Memory B cell (primary cell): ENCODE measurements around the gene TULP1.
A peak's percentile ranks its signal among the peaks of the same experiment; 100 is the strongest.

Source experiments
- ATAC-seq: fragments of 150-1000 bp; cut with Tn5 transposase; 2 replicates; pipeline ENCODE4 v1.10.0; 2021; ENCODE audit warnings: low read depth, mild to moderate bottlenecking, moderate library complexity
- DNase-seq, 2 donors: peaks; one replicate each; pipeline ENCODE4 v3.0.0; 2022; ENCODE audit warnings: low spot score in 2 of 2
- H3K27ac Mint-ChIP-seq: one replicate; pipeline ENCODE4 v1.8.0; 2022; ENCODE audit warnings: mild to moderate bottlenecking, moderate library complexity, mixed read lengths
- H3K27me3 Mint-ChIP-seq: one replicate; pipeline ENCODE4 v1.8.0; 2022; ENCODE audit warnings: mixed read lengths
- H3K36me3 Mint-ChIP-seq: one replicate; pipeline ENCODE4 v1.8.0; 2022; ENCODE audit warnings: mild to moderate bottlenecking, mixed read lengths
- H3K4me1 Mint-ChIP-seq: one replicate; pipeline ENCODE4 v1.8.0; 2022; ENCODE audit warnings: mixed read lengths
- H3K4me3 Mint-ChIP-seq: one replicate; pipeline ENCODE4 v1.8.0; 2022; ENCODE audit warnings: mild to moderate bottlenecking, moderate library complexity, mixed read lengths
- H3K9me3 Mint-ChIP-seq: one replicate; pipeline ENCODE4 v1.8.0; 2022; ENCODE audit warnings: mixed read lengths

The TULP1 gene

GRCh38 chr6:35497571-35498421, 14.9 kb downstream of the TULP1 start:
- H3K36me3 Mint-ChIP-seq: no peaks in the 10 kb centered on the region
- H3K27me3 Mint-ChIP-seq: peaks cover 28% of the 10 kb centered on the region
- DNase-seq (peak in 1 of 2 donors; percentile 47), ATAC-seq (peak; percentile 22)
- H3K4me1 Mint-ChIP-seq: peaks cover 9% of the 10 kb centered on the region
- H3K9me3 Mint-ChIP-seq: no peaks in the 10 kb centered on the region
- peak overlapping the region; percentile 79 for H3K4me3 Mint-ChIP-seq
- no peak overlapping the region for H3K27ac Mint-ChIP-seq

GRCh38 chr6:35496841-35497570, 15.7 kb downstream of the TULP1 start, which contains the start of gene TEAD3:
Gene TEAD3, minus strand, starts transcription at chr6:35497079.
- no peaks in the 10 kb centered on the region for H3K36me3 Mint-ChIP-seq
- DNase-seq: peak; percentile 50 to 77
- H3K27ac Mint-ChIP-seq: no peak within 1 kb of the TSS

GRCh38 chr6:35496036-35496840, 16.5 kb downstream of the TULP1 start:
- peak overlapping the region; percentile 61 for H3K4me3 Mint-ChIP-seq
- H3K36me3 Mint-ChIP-seq: no peaks in the 10 kb centered on the region
- H3K9me3 Mint-ChIP-seq: no peaks in the 10 kb centered on the region
- ATAC-seq: no peak
- H3K27ac Mint-ChIP-seq: no peak overlapping the region
- no peak for DNase-seq
- H3K4me1 Mint-ChIP-seq: peaks cover 10% of the 10 kb centered on the region
- H3K27me3 Mint-ChIP-seq: peaks cover 26% of the 10 kb centered on the region

More at GRCh38 chr6:35496841-35497570, 15.7 kb downstream of the TULP1 start, which contains the start of gene TEAD3:
- Mint-ChIP-seq H3K4me1 (peaks cover 9% of the 10 kb centered on the region), H3K27me3 (peaks cover 29% of the 10 kb centered on the region), H3K4me3 (peak within 1 kb of the TSS; percentile 79), H3K9me3 (no peaks in the 10 kb centered on the region)
- peak; percentile 73 for ATAC-seq

GRCh38 chr6:35495258-35496035, 17.2 kb downstream of the TULP1 start:
- DNase-seq (no peak), ATAC-seq (no peak)
- Mint-ChIP-seq H3K36me3 (no peaks in the 10 kb centered on the region), H3K4me1 (peaks cover 14% of the 10 kb centered on the region), H3K4me3 (peak overlapping the region; percentile 61), H3K27me3 (peaks cover 32% of the 10 kb centered on the region), H3K27ac (no peak overlapping the region), H3K9me3 (no peaks in the 10 kb centered on the region)

GRCh38 chr6:35494161-35494563, 18.5 kb downstream of the TULP1 start:
- Mint-ChIP-seq H3K27ac (no peak overlapping the region), H3K36me3 (no peaks in the 10 kb centered on the region), H3K4me1 (peaks cover 14% of the 10 kb centered on the region), H3K27me3 (peaks cover 26% of the 10 kb centered on the region), H3K9me3 (no peaks in the 10 kb centered on the region), H3K4me3 (no peak overlapping the region)
- no peak for DNase-seq
- ATAC-seq: no peak

- H3K36me3 Mint-ChIP-seq: no peaks in the 10 kb centered on the region
- DNase-seq: no peak
These were observed 19.3 kb downstream of the TULP1 start for GRCh38 chr6:35493307-35493983.

GRCh38 chr6:35492974-35493284, 19.8 kb downstream of the TULP1 start:
- no peak for DNase-seq
- Mint-ChIP-seq H3K9me3 (no peaks in the 10 kb centered on the region), H3K27me3 (peaks cover 19% of the 10 kb centered on the region), H3K27ac (no peak overlapping the region), H3K4me3 (no peak overlapping the region), H3K4me1 (peaks cover 9% of the 10 kb centered on the region), H3K36me3 (no peaks in the 10 kb centered on the region)
- no peak for ATAC-seq

More at GRCh38 chr6:35493307-35493983, 19.3 kb downstream of the TULP1 start:
- peaks cover 10% of the 10 kb centered on the region for H3K4me1 Mint-ChIP-seq
- H3K9me3 Mint-ChIP-seq: no peaks in the 10 kb centered on the region
- no peak for ATAC-seq
- peaks cover 19% of the 10 kb centered on the region for H3K27me3 Mint-ChIP-seq
- H3K27ac Mint-ChIP-seq: no peak overlapping the region
- H3K4me3 Mint-ChIP-seq: no peak overlapping the region

- Mint-ChIP-seq H3K27me3 (peaks cover 19% of the 10 kb centered on the region), H3K27ac (no peak overlapping the region), H3K4me3 (no peak overlapping the region), H3K36me3 (no peaks in the 10 kb centered on the region), H3K4me1 (peaks cover 9% of the 10 kb centered on the region), H3K9me3 (no peaks in the 10 kb centered on the region)
- ATAC-seq (no peak), DNase-seq (no peak)
These were observed 20.3 kb downstream of the TULP1 start for GRCh38 chr6:35492258-35492973.

GRCh38 chr6:35491558-35492257, 21.0 kb downstream of the TULP1 start:
- Mint-ChIP-seq H3K27me3 (peaks cover 19% of the 10 kb centered on the region), H3K4me3 (no peak overlapping the region), H3K36me3 (no peaks in the 10 kb centered on the region), H3K4me1 (peaks cover 9% of the 10 kb centered on the region), H3K27ac (no peak overlapping the region), H3K9me3 (no peaks in the 10 kb centered on the region)
- ATAC-seq (no peak), DNase-seq (no peak)

GRCh38 chr6:35490821-35491557, 21.7 kb downstream of the TULP1 start:
- DNase-seq (no peak), ATAC-seq (no peak)
- Mint-ChIP-seq H3K9me3 (no peaks in the 10 kb centered on the region), H3K27me3 (peaks cover 19% of the 10 kb centered on the region), H3K4me1 (peaks cover 9% of the 10 kb centered on the region), H3K36me3 (no peaks in the 10 kb centered on the region), H3K27ac (no peak overlapping the region), H3K4me3 (no peak overlapping the region)

GRCh38 chr6:35489995-35490791, 22.5 kb downstream of the TULP1 start:
- peaks cover 19% of the 10 kb centered on the region for H3K27me3 Mint-ChIP-seq
- ATAC-seq (no peak), DNase-seq (no peak)
- no peak overlapping the region for H3K4me3 Mint-ChIP-seq
- H3K27ac Mint-ChIP-seq: no peak overlapping the region
- H3K4me1 Mint-ChIP-seq: peaks cover 9% of the 10 kb centered on the region
- H3K36me3 Mint-ChIP-seq: no peaks in the 10 kb centered on the region
- H3K9me3 Mint-ChIP-seq: no peaks in the 10 kb centered on the region
